HepG2 (cell line): Measurements from ENCODE around the gene RUSF1. TPM values are rescaled to one million over a fixed set of nuclear protein-coding genes. Genes with fewer than 3 reads are reported as not detected.

ENCODE experiments used
- GTF3A ChIP-seq: sonication (generic); formaldehyde crosslinking; conservative IDR thresholded peaks from 2 replicates; pipeline ENCODE4 v1.4.0; 2020; ENCODE audit warnings: mild to moderate bottlenecking, missing genetic modification reagents
- KDM4B ChIP-seq: sonication (generic); formaldehyde crosslinking; IDR thresholded peaks from 2 replicates; pipeline ENCODE4 v1.4.0; 2020; ENCODE audit warnings: missing genetic modification reagents
- NFYC ChIP-seq: IDR thresholded peaks from 2 replicates; pipeline ENCODE4 v1.6.1; 2016; ENCODE audit warnings: missing genetic modification reagents, missing compliant biosample characterization
- POLR2G ChIP-seq: fragments of 200-400 bp; formaldehyde crosslinking; IDR thresholded peaks from 2 replicates; pipeline ENCODE4 v1.6.1; 2018; ENCODE audit warnings: mild to moderate bottlenecking, low read depth, low read length, moderate library complexity
- ZBTB38 ChIP-seq: sonication (generic); formaldehyde crosslinking; IDR thresholded peaks from 2 replicates; pipeline ENCODE4 v1.5.1; 2020; ENCODE audit warnings: mild to moderate bottlenecking, missing genetic modification reagents
- ZKSCAN8 ChIP-seq: IDR thresholded peaks from 2 replicates; pipeline ENCODE4 v1.6.1; 2016; ENCODE audit warnings: borderline replicate concordance, missing genetic modification reagents, missing compliant biosample characterization
- ZNF547 ChIP-seq: sonication (generic); formaldehyde crosslinking; IDR thresholded peaks from 2 replicates; pipeline ENCODE4 v1.5.1; 2020; ENCODE audit warnings: mild to moderate bottlenecking, missing genetic modification reagents
- polyA plus RNA-seq, 8 experiments: library from polyadenylated mRNA; depleted of rRNA in 3 of 8; stranded (reverse) in 7 of 8; unstranded in 1 of 8; fragments of >200 nt; fragmentation: Illumina TruSeq in 4 of 8; extraction: Trizol in 4 of 8; gene quantifications; 2 replicates each; pipeline versions ENCODE4 v1.2.1 to v1.2.3, GENCODE V29; 2011 to 2016; ENCODE audit warnings: low read depth in 4 of 8, missing spikeins in 1 of 8, mixed read lengths in 1 of 8; ENCODE audit not compliant: insufficient read depth in 1 of 8
- total RNA-seq, 5 experiments: library from RNA; depleted of rRNA; stranded (reverse); fragments of >200 nt; fragmentation: Illumina TruSeq; extraction: Trizol; gene quantifications; 2 replicates each; pipeline ENCODE4 v1.2.3, GENCODE V29; 2016; ENCODE audit warnings: low read depth in 1 of 5
- TF ChIP-seq, protein P1 (sequence below): sonication (generic); formaldehyde crosslinking; IDR thresholded peaks from 2 replicates; pipeline ENCODE4 v1.4.0; 2020; ENCODE audit warnings: missing genetic modification reagents
- TF ChIP-seq, protein P2 (sequence below): sonication (generic); formaldehyde crosslinking; IDR thresholded peaks from one replicate; pipeline ENCODE4 v1.5.1; 2020; ENCODE audit warnings: mild to moderate bottlenecking, missing genetic modification reagents; ENCODE audit errors: not compliant biosample characterization
- TF ChIP-seq, protein P3 (sequence below): IDR thresholded peaks from 2 replicates; pipeline ENCODE4 v1.6.1; 2016; ENCODE audit warnings: low read depth, borderline replicate concordance
- TF ChIP-seq, protein P4 (sequence below): sonication (generic); formaldehyde crosslinking; IDR thresholded peaks from 2 replicates; pipeline ENCODE4 v1.4.0; 2020; ENCODE audit warnings: missing genetic modification reagents

RUSF1 gene
- total and polyA plus RNA-seq, 2 of the 13 experiments (the other 11 are each of a cell fraction or from before 2014, with no cell fraction given) = 40.8 to 50.2 TPM

DNA sequence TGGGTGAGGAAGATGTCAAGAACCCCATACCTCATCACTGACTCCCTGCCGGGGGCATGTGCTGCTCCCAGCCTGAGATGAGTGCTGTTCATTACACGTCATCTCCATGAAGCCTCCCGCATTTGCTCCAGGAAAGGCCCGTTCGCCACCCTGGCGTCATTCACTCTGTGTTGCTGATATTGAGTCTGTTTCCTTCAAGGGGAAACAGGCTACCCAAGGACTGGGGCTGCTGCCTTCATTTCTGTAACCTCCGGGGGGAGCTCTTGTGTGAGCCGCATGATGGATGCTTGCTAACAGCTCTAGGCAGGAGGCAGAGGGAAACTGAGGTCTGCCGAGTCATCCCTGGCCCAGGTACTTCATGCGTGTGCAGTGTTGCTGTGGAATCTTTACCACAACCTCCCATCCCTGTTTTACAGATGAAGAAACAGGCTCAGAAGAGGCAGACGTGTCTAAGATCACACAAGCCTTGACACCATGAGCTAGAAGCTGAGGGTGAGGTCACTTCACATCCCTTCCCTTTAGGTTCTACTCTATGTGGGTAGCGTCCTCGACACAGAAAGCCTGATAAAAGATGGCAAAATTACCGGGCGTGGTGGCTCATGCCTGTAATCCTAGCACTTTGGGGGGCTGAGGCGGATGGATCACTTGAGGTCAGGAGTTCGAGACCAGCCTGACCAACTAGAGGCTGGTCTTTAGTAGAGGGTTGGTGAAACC, 52.4 kb downstream of the RUSF1 start (continued):
- TF ChIP-seq ZNF547 (no peak), KDM4B (CRISPR knock-in tag) (no peak), POLR2G (0 out of 2 replicates have a peak, but pooled peaks have one; percentile 32), ZBTB38 (CRISPR knock-in tag) (0 out of 2 replicates have a peak, but pooled peaks have one; percentile 45), GTF3A (CRISPR knock-in tag) (no peak), NFYC (no peak), ZKSCAN8 (CRISPR knock-in tag) (no peak)
- TF ChIP-seq, protein P1, sequence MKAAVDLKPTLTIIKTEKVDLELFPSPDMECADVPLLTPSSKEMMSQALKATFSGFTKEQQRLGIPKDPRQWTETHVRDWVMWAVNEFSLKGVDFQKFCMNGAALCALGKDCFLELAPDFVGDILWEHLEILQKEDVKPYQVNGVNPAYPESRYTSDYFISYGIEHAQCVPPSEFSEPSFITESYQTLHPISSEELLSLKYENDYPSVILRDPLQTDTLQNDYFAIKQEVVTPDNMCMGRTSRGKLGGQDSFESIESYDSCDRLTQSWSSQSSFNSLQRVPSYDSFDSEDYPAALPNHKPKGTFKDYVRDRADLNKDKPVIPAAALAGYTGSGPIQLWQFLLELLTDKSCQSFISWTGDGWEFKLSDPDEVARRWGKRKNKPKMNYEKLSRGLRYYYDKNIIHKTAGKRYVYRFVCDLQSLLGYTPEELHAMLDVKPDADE = no peak
- TF ChIP-seq, protein P2, sequence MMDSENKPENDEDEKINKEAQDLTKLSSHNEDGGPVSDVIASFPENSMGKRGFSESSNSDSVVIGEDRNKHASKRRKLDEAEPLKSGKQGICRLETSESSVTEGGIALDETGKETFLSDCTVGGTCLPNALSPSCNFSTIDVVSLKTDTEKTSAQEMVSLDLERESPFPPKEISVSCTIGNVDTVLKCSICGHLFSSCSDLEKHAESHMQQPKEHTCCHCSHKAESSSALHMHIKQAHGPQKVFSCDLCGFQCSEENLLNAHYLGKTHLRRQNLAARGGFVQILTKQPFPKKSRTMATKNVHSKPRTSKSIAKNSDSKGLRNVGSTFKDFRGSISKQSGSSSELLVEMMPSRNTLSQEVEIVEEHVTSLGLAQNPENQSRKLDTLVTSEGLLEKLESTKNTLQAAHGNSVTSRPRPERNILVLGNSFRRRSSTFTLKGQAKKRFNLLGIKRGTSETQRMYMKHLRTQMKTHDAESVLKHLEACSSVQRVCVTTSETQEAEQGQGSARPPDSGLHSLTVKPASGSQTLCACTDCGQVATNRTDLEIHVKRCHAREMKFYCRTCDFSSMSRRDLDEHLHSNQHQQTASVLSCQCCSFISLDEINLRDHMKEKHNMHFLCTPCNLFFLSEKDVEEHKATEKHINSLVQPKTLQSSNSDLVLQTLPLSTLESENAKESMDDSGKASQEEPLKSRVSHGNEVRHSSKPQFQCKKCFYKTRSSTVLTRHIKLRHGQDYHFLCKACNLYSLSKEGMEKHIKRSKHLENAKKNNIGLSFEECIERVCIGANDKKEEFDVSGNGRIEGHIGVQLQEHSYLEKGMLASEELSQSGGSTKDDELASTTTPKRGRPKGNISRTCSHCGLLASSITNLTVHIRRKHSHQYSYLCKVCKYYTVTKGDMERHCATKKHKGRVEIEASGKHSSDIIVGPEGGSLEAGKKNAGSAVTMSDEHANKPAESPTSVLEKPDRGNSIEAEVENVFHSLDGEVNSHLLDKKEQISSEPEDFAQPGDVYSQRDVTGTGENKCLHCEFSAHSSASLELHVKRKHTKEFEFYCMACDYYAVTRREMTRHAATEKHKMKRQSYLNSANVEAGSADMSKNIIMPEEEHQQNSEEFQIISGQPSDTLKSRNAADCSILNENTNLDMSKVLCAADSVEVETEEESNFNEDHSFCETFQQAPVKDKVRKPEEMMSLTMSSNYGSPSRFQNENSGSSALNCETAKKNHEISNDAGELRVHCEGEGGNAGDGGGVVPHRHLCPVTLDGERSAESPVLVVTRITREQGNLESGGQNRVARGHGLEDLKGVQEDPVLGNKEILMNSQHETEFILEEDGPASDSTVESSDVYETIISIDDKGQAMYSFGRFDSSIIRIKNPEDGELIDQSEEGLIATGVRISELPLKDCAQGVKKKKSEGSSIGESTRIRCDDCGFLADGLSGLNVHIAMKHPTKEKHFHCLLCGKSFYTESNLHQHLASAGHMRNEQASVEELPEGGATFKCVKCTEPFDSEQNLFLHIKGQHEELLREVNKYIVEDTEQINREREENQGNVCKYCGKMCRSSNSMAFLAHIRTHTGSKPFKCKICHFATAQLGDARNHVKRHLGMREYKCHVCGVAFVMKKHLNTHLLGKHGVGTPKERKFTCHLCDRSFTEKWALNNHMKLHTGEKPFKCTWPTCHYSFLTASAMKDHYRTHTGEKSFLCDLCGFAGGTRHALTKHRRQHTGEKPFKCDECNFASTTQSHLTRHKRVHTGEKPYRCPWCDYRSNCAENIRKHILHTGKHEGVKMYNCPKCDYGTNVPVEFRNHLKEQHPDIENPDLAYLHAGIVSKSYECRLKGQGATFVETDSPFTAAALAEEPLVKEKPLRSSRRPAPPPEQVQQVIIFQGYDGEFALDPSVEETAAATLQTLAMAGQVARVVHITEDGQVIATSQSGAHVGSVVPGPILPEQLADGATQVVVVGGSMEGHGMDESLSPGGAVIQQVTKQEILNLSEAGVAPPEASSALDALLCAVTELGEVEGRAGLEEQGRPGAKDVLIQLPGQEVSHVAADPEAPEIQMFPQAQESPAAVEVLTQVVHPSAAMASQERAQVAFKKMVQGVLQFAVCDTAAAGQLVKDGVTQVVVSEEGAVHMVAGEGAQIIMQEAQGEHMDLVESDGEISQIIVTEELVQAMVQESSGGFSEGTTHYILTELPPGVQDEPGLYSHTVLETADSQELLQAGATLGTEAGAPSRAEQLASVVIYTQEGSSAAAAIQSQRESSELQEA (CRISPR knock-in tag) = no peak
- TF ChIP-seq, protein P3, sequence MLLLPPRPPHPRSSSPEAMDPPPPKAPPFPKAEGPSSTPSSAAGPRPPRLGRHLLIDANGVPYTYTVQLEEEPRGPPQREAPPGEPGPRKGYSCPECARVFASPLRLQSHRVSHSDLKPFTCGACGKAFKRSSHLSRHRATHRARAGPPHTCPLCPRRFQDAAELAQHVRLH (CRISPR knock-in tag) = no peak
- TF ChIP-seq, protein P4, sequence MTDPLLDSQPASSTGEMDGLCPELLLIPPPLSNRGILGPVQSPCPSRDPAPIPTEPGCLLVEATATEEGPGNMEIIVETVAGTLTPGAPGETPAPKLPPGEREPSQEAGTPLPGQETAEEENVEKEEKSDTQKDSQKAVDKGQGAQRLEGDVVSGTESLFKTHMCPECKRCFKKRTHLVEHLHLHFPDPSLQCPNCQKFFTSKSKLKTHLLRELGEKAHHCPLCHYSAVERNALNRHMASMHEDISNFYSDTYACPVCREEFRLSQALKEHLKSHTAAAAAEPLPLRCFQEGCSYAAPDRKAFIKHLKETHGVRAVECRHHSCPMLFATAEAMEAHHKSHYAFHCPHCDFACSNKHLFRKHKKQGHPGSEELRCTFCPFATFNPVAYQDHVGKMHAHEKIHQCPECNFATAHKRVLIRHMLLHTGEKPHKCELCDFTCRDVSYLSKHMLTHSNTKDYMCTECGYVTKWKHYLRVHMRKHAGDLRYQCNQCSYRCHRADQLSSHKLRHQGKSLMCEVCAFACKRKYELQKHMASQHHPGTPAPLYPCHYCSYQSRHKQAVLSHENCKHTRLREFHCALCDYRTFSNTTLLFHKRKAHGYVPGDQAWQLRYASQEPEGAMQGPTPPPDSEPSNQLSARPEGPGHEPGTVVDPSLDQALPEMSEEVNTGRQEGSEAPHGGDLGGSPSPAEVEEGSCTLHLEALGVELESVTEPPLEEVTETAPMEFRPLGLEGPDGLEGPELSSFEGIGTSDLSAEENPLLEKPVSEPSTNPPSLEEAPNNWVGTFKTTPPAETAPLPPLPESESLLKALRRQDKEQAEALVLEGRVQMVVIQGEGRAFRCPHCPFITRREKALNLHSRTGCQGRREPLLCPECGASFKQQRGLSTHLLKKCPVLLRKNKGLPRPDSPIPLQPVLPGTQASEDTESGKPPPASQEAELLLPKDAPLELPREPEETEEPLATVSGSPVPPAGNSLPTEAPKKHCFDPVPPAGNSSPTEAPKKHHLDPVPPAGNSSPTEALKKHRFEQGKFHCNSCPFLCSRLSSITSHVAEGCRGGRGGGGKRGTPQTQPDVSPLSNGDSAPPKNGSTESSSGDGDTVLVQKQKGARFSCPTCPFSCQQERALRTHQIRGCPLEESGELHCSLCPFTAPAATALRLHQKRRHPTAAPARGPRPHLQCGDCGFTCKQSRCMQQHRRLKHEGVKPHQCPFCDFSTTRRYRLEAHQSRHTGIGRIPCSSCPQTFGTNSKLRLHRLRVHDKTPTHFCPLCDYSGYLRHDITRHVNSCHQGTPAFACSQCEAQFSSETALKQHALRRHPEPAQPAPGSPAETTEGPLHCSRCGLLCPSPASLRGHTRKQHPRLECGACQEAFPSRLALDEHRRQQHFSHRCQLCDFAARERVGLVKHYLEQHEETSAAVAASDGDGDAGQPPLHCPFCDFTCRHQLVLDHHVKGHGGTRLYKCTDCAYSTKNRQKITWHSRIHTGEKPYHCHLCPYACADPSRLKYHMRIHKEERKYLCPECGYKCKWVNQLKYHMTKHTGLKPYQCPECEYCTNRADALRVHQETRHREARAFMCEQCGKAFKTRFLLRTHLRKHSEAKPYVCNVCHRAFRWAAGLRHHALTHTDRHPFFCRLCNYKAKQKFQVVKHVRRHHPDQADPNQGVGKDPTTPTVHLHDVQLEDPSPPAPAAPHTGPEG (CRISPR knock-in tag) = no peak
